ENCODE results near the gene NOTCH4.
"Not testable (repeated sequence)": the region's sequence is repeated elsewhere in the genome, so short reads cannot be mapped to it uniquely, and the experiment has no call there.

Gene NOTCH4

DNA sequence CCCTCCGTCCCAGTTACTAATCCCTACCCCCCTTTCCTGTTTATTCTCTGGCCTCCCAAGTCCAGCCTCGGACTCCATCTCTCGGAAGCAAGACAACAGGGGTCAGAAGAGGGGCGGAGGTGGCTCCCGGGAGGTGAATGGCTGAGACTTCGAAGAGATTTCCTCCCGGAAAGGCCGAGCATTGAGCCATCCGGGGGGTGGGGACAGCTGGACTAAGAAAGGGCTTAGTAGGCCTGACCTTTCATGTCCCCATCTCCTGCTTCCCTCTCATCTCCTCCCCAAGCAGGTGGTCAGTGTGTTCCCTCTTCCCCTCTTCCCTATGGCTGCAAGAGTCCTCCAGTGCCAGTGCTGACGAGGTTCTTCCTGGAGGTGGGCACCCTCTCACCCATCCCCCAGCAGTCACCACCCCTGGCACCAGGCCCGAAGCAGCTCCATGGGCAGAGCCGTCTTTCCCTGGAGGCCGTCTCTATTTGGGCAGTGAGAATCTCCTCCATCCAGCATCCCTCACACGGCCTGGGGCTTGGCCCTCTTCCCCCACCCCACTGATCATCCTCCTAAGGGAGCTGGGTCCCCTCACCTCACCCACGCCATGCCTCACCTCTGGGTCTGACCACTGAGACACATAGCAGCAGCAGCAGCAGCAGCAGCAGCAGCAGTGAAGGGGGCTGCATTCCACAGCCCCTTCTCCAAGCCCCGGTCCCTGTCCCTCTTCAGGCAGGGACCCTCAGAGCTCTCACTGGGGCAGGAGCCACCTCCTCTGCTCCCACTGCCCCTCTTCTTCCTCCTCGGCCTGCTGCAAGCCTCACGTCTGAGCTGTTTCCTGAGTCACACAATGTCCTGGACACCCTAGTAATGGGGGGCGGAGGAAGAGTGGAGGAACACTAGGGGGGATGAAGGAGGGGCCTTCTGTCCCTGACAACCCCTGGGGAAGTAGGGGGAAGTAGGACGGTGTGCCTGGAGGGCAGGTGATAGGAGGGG lies at the start of gene NOTCH4:
Gene NOTCH4, minus strand, starts transcription at position 810 of the 978 bp plus-strand sequence. Its CDS starts 139 bp downstream, at position 671.
- H3K4me3 ChIP-seq (ENCODE audit: low read length) = no peak within 1 kb of the TSS
- no peaks in the 10 kb centered on the region for H3K9me3 ChIP-seq (ENCODE audit: low read length)
- H3K36me3 ChIP-seq (ENCODE audit: insufficient read depth, low read length) = no peaks in the 10 kb centered on the region
- no peak within 1 kb of the TSS for H2AFZ ChIP-seq (ENCODE audit: low read depth, low read length)
- peaks cover 26% of the 10 kb centered on the region for H3K27me3 ChIP-seq (ENCODE audit: insufficient read depth, low read length)
- no peaks in the 10 kb centered on the region for H3K4me1 ChIP-seq (ENCODE audit: insufficient read depth, low read length)

GRCh38 chr6:32271429-32271828 lies 47.6 kb upstream of the NOTCH4 start:
- Histone ChIP-seq H3K4me3 (ENCODE audit: low read length) (no peak overlapping the region), H2AFZ (ENCODE audit: low read depth, low read length) (no peak overlapping the region), H3K4me1 (ENCODE audit: insufficient read depth, low read length) (no peaks in the 10 kb centered on the region), H3K27me3 (ENCODE audit: insufficient read depth, low read length) (no peaks in the 10 kb centered on the region), H3K36me3 (ENCODE audit: insufficient read depth, low read length) (no peaks in the 10 kb centered on the region), H3K9me3 (ENCODE audit: low read length) (no peaks in the 10 kb centered on the region)

DNA sequence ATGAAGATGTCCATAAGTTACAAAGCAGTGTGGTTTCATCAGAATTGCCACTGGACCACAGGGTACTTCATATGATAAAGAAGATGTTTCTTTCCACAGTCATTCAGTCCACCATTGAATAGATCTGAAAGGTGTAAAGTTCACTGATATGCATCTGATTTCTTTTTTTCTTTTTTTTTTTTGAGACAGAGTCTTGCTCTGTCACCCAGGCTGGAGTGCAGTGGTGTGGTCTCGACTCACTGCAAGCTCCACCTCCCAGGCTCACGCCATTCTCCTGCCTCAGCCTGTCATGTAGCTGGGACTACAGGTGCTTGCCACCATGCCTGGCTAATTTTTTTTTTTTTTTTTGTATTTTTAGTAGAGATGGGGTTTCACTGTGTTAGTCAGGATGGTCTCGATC lies 44.6 kb upstream of the NOTCH4 start:
- H3K4me1 ChIP-seq (ENCODE audit: insufficient read depth, low read length); H2AFZ ChIP-seq (ENCODE audit: low read depth, low read length); H3K27me3 ChIP-seq (ENCODE audit: insufficient read depth, low read length); H3K9me3 ChIP-seq (ENCODE audit: low read length); H3K36me3 ChIP-seq (ENCODE audit: insufficient read depth, low read length); H3K4me3 ChIP-seq (ENCODE audit: low read length): not testable (repeated sequence)

DNA sequence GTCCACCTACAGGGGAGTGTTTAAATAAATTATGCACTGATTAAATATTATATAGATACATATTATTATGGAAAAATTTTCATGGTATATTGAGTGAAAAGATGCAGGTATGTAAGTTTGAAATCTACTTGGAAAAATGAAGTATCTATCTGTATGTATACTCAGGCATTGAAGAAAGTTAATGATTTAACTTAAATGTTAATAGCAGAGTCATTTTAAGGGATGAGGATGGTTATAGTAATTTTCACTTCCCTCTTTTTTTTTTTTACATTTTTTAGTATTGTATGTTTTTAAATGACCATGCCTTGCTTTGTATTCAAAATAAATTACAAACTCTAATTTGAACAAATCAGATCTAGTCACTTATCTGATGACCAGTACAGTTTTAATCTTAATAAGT lies 43.2 kb upstream of the NOTCH4 start:
- Histone ChIP-seq H3K27me3 (ENCODE audit: insufficient read depth, low read length) (no peaks in the 10 kb centered on the region), H3K4me1 (ENCODE audit: insufficient read depth, low read length) (no peaks in the 10 kb centered on the region), H3K4me3 (ENCODE audit: low read length) (no peak overlapping the region), H3K36me3 (ENCODE audit: insufficient read depth, low read length) (no peaks in the 10 kb centered on the region), H3K9me3 (ENCODE audit: low read length) (no peaks in the 10 kb centered on the region), H2AFZ (ENCODE audit: low read depth, low read length) (no peak overlapping the region)

DNA sequence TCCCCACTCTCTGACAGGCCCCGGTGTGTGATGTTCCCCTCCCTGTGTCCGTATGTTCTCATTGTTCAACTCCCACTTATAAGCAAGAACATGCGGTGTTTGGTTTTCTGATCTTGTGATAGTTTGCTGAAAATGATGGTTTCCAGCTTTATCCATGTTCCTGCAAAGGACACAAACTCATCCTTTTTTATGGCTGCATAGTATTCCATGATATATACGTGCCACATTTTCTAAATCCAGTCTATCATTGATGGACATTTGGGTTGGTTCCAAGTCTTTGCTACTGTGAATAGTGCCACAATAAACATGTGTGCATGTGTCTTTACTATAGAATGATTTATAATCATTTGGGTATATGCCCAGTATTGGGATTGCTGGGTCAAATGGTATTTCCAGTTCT lies 33.4 kb upstream of the NOTCH4 start:
- not testable (repeated sequence) for H2AFZ ChIP-seq (ENCODE audit: low read depth, low read length); H3K4me1 ChIP-seq (ENCODE audit: insufficient read depth, low read length); H3K9me3 ChIP-seq (ENCODE audit: low read length); H3K27me3 ChIP-seq (ENCODE audit: insufficient read depth, low read length); H3K4me3 ChIP-seq (ENCODE audit: low read length); H3K36me3 ChIP-seq (ENCODE audit: insufficient read depth, low read length)

GRCh38 chr6:32255199-32256153 lies 31.6 kb upstream of the NOTCH4 start:
- Histone ChIP-seq H3K9me3 (ENCODE audit: low read length) (no peaks in the 10 kb centered on the region), H3K4me3 (ENCODE audit: low read length) (peak overlapping the region; percentile 1), H2AFZ (ENCODE audit: low read depth, low read length) (no peak overlapping the region), H3K4me1 (ENCODE audit: insufficient read depth, low read length) (no peaks in the 10 kb centered on the region), H3K27me3 (ENCODE audit: insufficient read depth, low read length) (peaks cover 2% of the 10 kb centered on the region), H3K36me3 (ENCODE audit: insufficient read depth, low read length) (no peaks in the 10 kb centered on the region)

DNA sequence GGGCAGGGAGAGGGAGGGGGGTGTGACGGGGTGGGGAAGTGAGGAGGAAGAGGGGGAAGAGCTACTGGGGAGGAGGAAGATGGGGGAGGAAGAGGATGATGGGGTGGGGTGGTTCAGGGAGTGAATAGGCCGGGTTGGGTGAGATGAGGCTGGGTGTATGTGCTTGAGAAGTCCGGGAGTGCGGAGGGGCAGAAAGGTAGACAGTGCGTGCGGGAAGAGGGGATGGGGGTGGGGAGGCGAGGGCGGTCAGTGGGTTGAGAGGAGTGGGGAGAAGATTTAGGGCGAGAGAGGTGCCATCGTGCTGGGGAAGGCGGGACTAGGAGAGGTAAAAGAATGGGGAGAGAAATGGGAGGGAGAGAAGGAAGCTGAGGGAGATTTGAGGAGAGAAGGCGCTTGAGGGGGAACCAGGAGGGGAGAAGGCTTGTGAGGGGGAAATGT lies 30.9 kb upstream of the NOTCH4 start:
- Histone ChIP-seq H3K36me3 (ENCODE audit: insufficient read depth, low read length) (no peaks in the 10 kb centered on the region), H3K4me1 (ENCODE audit: insufficient read depth, low read length) (no peaks in the 10 kb centered on the region), H2AFZ (ENCODE audit: low read depth, low read length) (no peak overlapping the region), H3K27me3 (ENCODE audit: insufficient read depth, low read length) (peaks cover 2% of the 10 kb centered on the region), H3K4me3 (ENCODE audit: low read length) (no peak overlapping the region), H3K9me3 (ENCODE audit: low read length) (no peaks in the 10 kb centered on the region)

DNA sequence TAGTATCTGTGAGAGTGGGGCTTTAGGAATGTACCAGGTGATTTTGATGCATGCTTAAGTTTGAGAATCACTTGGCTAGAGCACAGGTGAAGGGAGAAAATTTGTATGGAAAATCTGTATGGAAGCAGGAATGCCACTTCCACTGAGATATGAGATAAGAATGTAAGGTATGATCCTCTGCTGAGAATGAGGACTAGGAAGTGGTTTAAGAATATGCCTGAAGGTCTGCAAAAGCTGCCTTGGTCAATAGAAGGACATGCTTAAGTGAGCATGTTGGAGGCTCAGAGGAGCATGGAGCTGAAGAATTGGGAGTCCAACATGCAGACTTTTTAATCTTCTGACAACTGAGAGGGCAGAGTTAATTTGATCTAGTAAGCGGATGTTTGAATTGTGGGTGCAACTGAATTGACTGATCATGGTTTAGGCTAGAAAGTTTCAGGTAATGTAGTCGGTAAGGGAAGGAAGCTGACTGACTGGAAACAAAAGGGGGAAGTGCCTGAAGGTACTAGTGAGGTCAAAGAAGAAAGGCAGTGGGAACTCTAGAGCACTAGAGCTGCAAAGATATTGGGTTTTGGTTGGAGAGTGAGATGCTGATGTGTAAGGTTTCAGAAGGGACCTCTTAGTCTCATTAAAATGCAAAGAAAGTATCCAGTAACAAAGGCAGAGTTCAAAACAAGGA lies 28.6 kb upstream of the NOTCH4 start:
- H3K9me3 ChIP-seq (ENCODE audit: low read length) = peaks cover 2% of the 10 kb centered on the region
- peaks cover 2% of the 10 kb centered on the region for H3K27me3 ChIP-seq (ENCODE audit: insufficient read depth, low read length)
- H3K4me3 ChIP-seq (ENCODE audit: low read length) = no peak overlapping the region
- H3K36me3 ChIP-seq (ENCODE audit: insufficient read depth, low read length) = no peaks in the 10 kb centered on the region
- H3K4me1 ChIP-seq (ENCODE audit: insufficient read depth, low read length) = no peaks in the 10 kb centered on the region
- no peak overlapping the region for H2AFZ ChIP-seq (ENCODE audit: low read depth, low read length)

DNA sequence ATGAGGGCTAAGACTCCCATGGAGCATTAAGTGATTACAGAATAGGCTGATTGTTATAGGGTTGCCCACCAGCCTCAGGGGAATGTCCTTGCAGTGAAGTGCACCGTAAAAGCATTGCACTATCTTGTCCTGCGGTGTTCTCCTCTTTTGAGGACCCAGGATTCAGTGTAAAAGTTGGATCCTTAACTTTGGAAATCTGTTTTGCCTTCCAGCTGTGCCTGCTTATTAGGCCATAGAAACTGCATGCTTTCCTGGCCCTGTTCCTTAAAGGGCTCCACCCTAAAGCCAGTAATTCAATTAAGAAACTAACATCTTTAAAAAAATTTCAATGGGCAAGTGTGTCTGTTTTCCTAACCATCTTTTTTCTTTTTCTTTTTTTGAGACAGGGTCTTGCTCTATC lies 25.4 kb upstream of the NOTCH4 start:
- Histone ChIP-seq H3K9me3 (ENCODE audit: low read length) (peaks cover 2% of the 10 kb centered on the region), H2AFZ (ENCODE audit: low read depth, low read length) (no peak overlapping the region), H3K27me3 (ENCODE audit: insufficient read depth, low read length) (peaks cover 2% of the 10 kb centered on the region), H3K4me3 (ENCODE audit: low read length) (no peak overlapping the region), H3K4me1 (ENCODE audit: insufficient read depth, low read length) (no peaks in the 10 kb centered on the region), H3K36me3 (ENCODE audit: insufficient read depth, low read length) (no peaks in the 10 kb centered on the region)

DNA sequence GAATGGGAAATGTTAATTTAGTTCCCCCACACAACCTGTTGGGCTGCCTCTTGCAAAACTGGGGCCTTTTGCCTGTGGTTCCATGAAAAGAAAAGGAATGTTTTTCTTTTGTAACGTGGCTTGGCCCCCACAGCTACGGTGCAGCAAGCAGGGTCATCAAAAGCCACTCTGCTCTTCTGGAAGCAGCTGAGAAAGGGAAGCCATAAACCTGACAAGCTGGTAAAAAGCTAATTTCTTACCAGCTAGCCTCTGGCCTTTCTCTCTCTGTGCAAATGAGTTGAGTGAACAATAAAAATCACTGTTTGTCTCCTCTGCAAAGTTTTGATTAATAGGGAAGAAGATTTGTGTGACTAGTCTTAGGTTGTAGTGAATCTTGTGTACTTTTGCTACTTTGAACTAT lies 23.5 kb upstream of the NOTCH4 start:
- Histone ChIP-seq H2AFZ (ENCODE audit: low read depth, low read length) (no peak overlapping the region), H3K4me3 (ENCODE audit: low read length) (no peak overlapping the region), H3K9me3 (ENCODE audit: low read length) (peaks cover 2% of the 10 kb centered on the region), H3K36me3 (ENCODE audit: insufficient read depth, low read length) (no peaks in the 10 kb centered on the region), H3K27me3 (ENCODE audit: insufficient read depth, low read length) (peaks cover 2% of the 10 kb centered on the region), H3K4me1 (ENCODE audit: insufficient read depth, low read length) (no peaks in the 10 kb centered on the region)

GRCh38 chr6:32244946-32245398 lies 21.1 kb upstream of the NOTCH4 start:
- H3K36me3 ChIP-seq (ENCODE audit: insufficient read depth, low read length) = no peaks in the 10 kb centered on the region
- H3K4me3 ChIP-seq (ENCODE audit: low read length) = no peak overlapping the region
- peak overlapping the region; percentile 58 for H2AFZ ChIP-seq (ENCODE audit: low read depth, low read length)
- peaks cover 2% of the 10 kb centered on the region for H3K9me3 ChIP-seq (ENCODE audit: low read length)
- no peaks in the 10 kb centered on the region for H3K4me1 ChIP-seq (ENCODE audit: insufficient read depth, low read length)
- H3K27me3 ChIP-seq (ENCODE audit: insufficient read depth, low read length) = no peaks in the 10 kb centered on the region

DNA sequence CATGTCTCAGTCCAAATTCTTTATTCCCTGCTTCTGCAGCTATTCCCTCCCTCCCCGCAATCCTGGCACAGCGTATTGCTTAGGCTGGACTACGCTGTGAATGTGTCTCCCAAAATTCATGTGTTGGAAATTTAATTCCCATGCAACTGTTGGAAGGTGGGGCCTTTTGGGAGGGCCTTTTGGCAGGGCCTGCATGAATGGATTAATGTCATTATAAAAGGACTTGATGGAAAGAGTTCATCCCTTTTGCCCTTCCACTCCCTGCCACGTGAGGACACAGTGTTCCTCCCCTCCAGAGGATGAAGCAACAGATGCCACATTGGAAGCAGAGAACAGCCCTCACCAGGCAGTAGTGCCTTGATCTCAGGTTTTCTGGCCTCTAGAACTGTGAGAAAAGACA lies 20.4 kb upstream of the NOTCH4 start:
- H3K4me3 ChIP-seq (ENCODE audit: low read length) = no peak overlapping the region
- no peak overlapping the region for H2AFZ ChIP-seq (ENCODE audit: low read depth, low read length)
- H3K27me3 ChIP-seq (ENCODE audit: insufficient read depth, low read length) = no peaks in the 10 kb centered on the region
- no peaks in the 10 kb centered on the region for H3K4me1 ChIP-seq (ENCODE audit: insufficient read depth, low read length)
- H3K36me3 ChIP-seq (ENCODE audit: insufficient read depth, low read length) = no peaks in the 10 kb centered on the region
- H3K9me3 ChIP-seq (ENCODE audit: low read length) = peaks cover 2% of the 10 kb centered on the region
